HG02938 (cell line): ENCODE results near the gene ZSWIM8.
"Not testable (repeated sequence)": the region's sequence is repeated elsewhere in the genome, so short reads cannot be mapped to it uniquely, and the experiment has no call there.

Experiments
- ATAC-seq: cut with Tn5 transposase; IDR thresholded peaks from one replicate; pipeline ENCODE4 v1.9.1; 2021; ENCODE audit warnings: mild to moderate bottlenecking, moderate library complexity; ENCODE audit not compliant: unreplicated experiment

Gene ZSWIM8

DNA sequence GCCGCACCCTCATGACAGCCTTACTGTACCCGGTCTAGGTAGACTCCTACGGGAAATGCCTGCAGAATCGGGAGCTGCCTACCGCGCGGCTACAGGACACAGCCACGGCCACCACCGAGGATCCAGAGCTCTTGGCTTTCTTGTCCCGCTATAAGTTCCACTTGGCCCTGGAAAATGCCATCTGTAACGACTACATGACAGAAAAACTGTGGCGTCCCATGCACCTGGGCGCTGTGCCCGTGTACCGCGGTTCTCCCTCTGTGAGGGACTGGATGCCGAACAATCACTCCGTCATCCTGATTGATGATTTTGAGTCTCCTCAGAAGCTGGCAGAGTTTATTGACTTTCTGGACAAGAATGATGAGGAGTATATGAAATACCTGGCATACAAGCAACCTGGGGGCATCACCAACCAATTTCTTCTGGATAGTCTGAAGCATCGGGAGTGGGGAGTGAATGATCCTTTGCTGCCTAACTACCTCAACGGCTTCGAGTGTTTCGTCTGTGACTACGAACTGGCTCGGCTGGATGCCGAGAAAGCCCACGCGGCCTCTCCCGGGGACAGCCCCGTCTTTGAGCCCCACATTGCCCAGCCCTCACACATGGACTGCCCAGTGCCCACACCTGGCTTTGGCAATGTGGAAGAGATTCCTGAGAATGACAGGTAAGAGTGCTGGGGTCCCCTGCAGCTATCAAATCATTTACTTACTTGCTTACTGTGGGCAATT is 12.1 kb upstream of the ZSWIM8 start:
- ATAC-seq = peak; percentile 8

GRCh38 chr10:73774637-73775036 is 10.8 kb upstream of the ZSWIM8 start:
- ATAC-seq = no peak

- no peak for ATAC-seq
These were observed 6.4 kb upstream of the ZSWIM8 start for GRCh38 chr10:73779018-73779417.

GRCh38 chr10:73779539-73780197 is 5.7 kb upstream of the ZSWIM8 start:
- ATAC-seq = no peak

DNA sequence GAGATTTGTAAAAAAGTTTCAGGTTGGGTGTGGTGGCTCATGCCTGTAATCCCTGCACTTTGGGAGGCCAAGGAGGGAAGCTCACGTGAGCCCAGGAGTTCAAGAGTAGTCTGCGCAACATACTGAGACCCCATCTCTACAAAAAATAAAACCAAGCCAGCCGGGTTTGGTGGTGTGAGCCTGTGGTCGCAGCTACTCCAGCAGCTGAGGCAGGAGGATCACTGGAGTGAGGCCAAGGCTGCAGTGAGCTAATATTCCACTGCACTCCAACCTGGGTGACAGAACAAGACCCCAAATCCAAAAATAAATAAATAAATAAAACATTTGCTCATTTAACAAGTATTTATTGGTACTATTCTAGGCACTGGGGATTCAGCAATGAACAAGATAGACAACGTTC is 5.1 kb upstream of the ZSWIM8 start:
- ATAC-seq = no peak

DNA sequence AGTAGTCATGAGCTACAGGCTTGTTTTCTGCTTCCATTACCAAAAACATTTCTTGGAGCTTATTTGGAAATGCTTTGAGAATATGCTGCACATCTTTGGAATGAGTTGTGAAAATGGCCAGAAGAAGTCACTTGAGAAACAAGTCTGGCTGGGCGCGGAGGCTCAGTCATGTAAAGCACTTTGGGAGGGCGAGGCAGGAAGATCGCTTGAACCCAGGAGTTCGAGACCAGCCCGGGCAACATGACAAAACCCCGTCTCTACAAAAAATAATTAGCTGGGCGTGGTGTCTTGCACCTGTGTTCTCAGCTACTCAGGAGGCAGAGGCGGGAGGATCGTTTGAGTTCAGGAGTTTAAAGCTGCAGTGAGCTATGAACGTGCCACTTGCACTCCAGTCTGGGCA is 4.4 kb upstream of the ZSWIM8 start:
- ATAC-seq = no peak

DNA sequence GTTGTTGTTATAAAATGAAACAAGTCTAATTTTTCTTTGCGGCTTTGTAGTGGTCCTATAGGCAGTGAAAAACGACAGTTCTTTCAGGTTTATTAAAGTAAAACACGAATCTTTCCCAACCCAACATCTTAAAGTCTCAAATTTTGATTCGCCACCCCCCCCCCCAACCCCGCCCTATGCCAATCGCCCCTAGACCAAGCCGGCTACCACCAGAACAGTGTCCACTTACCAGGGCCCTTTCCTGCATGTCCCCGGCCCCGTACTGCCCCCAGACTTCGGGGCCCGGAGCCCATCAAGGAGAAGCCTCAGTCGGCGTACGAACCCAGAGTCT is 3.9 kb upstream of the ZSWIM8 start:
- no peak for ATAC-seq

GRCh38 chr10:73781879-73782748 is 3.3 kb upstream of the ZSWIM8 start, which contains the start of gene CHCHD1:
Gene CHCHD1 (plus strand): TSS chr10:73782048. CDS start chr10:73782076, 28 bp downstream.
- no peak for ATAC-seq

DNA sequence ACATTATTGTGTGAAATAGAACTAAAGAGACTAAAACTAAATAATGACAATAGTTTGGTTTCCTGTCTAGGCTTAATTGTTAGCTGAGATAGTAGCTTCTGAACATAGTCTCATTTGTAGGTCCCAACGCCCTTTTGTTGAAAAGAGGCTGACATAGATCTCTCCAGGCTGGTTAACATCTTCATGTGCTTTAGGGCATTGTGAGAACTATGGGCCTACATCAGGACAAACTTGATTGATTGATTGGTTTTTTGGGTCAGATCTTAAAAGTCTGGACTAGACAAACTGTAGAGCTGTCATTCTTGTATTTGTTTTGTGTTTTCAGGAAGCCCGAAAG is 2.7 kb upstream of the ZSWIM8 start:
- ATAC-seq = no peak

DNA sequence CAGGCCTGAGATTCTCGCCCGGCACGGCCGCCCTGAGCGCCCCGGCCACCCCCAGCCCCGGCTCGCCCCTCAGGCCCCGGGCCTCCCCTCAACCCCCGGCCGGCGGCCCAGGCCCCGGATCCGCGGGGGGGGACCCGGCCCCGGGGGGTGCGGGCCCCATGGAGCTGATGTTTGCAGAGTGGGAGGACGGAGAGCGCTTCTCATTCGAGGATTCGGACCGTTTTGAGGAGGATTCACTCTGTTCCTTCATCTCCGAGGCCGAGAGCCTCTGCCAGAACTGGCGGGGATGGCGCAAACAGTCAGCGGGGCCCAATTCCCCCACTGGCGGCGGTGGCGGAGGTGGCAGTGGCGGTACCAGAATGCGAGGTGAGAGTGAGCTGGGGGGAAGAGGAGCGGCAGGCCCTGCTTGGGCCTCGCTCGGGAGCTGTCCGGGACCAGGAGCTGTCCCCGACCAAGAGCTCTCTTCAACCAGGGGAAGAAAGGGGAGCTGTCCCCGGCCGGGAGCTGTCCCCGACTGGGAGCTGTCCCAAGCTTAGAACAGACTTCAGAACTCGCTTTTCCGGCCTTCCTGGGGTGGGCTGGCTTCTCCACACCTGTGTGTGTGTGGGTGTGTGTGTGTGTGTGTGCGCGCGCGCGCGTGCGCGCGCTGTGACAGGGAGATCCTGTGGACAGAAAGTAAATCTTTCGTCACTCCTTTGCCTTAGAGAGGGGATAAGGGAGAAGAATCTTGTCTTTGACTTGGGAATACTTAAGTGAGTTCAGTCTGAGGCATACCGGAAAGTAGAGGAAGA is 510 bp downstream of the ZSWIM8 start:
- ATAC-seq = peak; percentile 15

DNA sequence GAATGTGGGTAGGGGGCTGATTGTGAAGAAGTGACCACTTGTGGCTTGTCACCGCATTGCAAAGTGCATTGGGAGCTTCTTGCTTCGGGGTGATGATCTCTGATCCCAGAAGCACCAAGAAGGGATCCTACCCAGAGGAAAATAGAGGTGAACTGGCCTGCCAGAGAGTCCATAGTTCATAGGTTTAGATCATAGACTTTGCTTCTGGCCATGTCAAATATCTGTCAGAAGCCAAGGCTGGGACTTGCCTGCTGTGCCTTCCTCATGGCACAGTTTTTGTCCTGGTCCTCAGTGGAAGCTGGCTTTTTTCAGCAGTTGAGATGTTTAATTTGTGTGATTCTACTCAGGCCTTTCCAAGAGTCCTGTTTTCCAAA is 1.1 kb downstream of the ZSWIM8 start:
- ATAC-seq = no peak

DNA sequence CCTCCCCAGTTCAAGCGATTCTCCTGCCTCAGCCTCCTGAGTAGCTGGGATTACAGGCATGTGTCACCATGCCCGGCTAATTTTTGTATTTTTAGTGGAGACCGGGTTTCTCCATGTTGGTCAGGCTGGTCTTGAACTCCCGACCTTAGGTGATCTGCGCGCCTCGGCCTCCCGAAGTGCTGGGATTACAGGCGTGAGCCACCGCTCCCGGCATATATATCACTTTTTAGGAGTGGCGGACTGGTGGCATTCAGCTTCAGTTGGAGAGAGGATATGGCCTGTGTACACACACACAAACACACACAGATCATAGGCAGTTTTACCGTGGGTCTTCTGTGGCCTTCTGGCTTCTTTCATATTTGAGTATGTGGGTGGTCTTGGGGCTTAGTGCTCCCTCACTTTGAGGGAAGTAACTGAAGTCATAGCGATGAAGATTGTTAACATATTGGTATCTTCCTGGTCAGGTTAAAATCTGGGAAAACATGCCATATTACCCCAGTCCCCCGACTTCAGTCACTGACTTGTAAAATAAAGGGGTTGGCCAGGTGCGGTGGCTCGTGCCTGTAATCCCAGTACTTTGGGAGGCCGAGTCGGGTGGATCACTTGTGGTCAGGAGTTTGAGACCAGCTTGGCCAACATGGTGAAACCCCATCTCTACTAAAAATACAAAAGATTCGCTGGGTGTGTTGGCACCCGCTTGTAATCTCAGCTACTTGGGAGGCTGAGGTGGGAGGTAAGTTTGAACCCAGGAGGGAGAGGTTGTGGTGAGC is 1.8 kb downstream of the ZSWIM8 start:
- ATAC-seq = not testable (repeated sequence)

- ATAC-seq = no peak
These were observed 3.7 kb downstream of the ZSWIM8 start for GRCh38 chr10:73788864-73789658.

GRCh38 chr10:73789659-73790055 is 4.3 kb downstream of the ZSWIM8 start:
- no peak for ATAC-seq

- no peak for ATAC-seq
These were observed 5.7 kb downstream of the ZSWIM8 start for GRCh38 chr10:73790886-73791625.

- ATAC-seq = no peak
These were observed 6.5 kb downstream of the ZSWIM8 start for GRCh38 chr10:73791871-73792400.

GRCh38 chr10:73793456-73793855 is 8.1 kb downstream of the ZSWIM8 start:
- ATAC-seq = no peak

DNA sequence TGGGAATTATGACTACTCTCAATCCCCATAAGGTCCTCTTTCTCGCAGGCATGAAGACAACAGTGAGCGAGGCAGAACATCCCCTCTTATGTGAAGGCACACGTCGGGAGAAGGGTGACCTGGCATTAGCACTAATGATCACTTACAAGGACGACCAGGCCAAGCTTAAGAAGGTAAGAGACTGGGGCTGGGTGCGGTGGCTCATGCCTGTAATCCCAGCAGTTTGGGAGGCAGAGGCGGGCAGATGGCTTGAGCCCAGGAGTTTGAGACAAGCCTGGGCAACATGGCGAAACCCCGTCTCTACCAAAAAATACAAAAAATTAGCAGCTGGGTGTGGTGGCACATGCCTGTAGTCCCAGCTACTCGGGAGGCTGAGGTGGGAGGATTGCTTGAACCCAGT is 10.1 kb downstream of the ZSWIM8 start:
- not testable (repeated sequence) for ATAC-seq

DNA sequence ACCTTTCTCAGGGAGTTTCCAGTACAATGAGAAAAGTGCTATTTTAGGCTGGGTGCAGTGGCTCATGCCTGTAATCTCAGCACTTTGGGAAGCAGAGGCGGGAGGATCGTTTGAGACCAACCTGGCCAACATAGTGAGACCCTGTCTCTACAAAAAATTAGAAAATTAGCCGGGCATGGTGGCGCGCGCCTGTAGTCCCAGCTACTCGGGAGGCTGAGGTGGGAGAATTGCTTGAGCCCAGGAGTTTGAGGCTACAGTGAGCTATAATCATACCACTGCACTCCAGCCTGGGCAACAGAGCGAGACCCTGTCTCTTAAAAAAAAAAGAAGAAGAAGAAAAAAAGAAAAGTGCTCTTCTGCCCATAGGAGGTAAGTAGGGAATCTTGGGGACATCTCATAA is 10.6 kb downstream of the ZSWIM8 start:
- not testable (repeated sequence) for ATAC-seq
